ENCODE measurements around the gene TMEM88.

TMEM88 gene

DNA sequence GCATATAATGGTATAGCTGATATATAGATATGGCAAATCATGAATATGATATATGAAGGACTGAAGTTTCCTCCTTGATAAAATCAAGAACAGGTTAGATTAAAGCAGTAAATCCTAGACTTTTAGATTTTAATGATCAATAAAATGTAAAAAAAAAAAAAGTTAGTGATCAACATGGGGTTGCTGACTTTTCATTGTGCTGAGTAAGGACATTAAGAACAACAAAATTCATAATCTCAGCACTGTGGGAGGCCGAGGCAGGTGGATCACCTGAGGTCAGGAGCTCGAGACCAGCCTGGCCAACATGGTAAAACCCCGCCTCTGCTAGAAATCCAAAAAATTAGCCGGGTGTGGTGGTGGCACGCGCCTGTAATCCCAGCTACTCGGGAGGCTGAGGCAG is 23.4 kb downstream of the TMEM88 start:
- no peak for ATAC-seq
- TF ChIP-seq RARB (CRISPR knock-in tag; IDR thresholded peaks at IDR 0.05) (no peak), ZFP3 (CRISPR knock-in tag; IDR thresholded peaks at IDR 0.05) (no peak), ZNF8 (CRISPR knock-in tag; IDR thresholded peaks at IDR 0.05) (no peak), OSR1 (CRISPR knock-in tag; IDR thresholded peaks at IDR 0.05) (no peak), PPARA (CRISPR knock-in tag; IDR thresholded peaks at IDR 0.05; ENCODE audit: borderline replicate concordance) (no peak), ARNTL (CRISPR knock-in tag; IDR thresholded peaks at IDR 0.05; ENCODE audit: borderline replicate concordance, low read depth) (no peak), ZNF70 (CRISPR knock-in tag; IDR thresholded peaks at IDR 0.05) (no peak), ZC3H10 (CRISPR knock-in tag; IDR thresholded peaks at IDR 0.05) (no peak), ZFP30 (CRISPR knock-in tag; IDR thresholded peaks at IDR 0.05) (no peak), TCF4 (CRISPR knock-in tag; IDR thresholded peaks at IDR 0.05; ENCODE audit: borderline replicate concordance) (no peak), GLIS3 (CRISPR knock-in tag; IDR thresholded peaks at IDR 0.05) (no peak), BACH2 (CRISPR knock-in tag; IDR thresholded peaks at IDR 0.05; ENCODE audit: borderline replicate concordance) (no peak), ESRRG (CRISPR knock-in tag; IDR thresholded peaks at IDR 0.05) (no peak), CSDC2 (CRISPR knock-in tag; IDR thresholded peaks at IDR 0.05) (no peak), SNAI2 (CRISPR knock-in tag; IDR thresholded peaks at IDR 0.05) (no peak)
- TF ChIP-seq, protein P1, sequence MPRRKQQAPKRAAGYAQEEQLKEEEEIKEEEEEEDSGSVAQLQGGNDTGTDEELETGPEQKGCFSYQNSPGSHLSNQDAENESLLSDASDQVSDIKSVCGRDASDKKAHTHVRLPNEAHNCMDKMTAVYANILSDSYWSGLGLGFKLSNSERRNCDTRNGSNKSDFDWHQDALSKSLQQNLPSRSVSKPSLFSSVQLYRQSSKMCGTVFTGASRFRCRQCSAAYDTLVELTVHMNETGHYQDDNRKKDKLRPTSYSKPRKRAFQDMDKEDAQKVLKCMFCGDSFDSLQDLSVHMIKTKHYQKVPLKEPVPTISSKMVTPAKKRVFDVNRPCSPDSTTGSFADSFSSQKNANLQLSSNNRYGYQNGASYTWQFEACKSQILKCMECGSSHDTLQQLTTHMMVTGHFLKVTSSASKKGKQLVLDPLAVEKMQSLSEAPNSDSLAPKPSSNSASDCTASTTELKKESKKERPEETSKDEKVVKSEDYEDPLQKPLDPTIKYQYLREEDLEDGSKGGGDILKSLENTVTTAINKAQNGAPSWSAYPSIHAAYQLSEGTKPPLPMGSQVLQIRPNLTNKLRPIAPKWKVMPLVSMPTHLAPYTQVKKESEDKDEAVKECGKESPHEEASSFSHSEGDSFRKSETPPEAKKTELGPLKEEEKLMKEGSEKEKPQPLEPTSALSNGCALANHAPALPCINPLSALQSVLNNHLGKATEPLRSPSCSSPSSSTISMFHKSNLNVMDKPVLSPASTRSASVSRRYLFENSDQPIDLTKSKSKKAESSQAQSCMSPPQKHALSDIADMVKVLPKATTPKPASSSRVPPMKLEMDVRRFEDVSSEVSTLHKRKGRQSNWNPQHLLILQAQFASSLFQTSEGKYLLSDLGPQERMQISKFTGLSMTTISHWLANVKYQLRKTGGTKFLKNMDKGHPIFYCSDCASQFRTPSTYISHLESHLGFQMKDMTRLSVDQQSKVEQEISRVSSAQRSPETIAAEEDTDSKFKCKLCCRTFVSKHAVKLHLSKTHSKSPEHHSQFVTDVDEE (CRISPR knock-in tag; IDR thresholded peaks at IDR 0.05), result no peak
- TF ChIP-seq, protein P2, sequence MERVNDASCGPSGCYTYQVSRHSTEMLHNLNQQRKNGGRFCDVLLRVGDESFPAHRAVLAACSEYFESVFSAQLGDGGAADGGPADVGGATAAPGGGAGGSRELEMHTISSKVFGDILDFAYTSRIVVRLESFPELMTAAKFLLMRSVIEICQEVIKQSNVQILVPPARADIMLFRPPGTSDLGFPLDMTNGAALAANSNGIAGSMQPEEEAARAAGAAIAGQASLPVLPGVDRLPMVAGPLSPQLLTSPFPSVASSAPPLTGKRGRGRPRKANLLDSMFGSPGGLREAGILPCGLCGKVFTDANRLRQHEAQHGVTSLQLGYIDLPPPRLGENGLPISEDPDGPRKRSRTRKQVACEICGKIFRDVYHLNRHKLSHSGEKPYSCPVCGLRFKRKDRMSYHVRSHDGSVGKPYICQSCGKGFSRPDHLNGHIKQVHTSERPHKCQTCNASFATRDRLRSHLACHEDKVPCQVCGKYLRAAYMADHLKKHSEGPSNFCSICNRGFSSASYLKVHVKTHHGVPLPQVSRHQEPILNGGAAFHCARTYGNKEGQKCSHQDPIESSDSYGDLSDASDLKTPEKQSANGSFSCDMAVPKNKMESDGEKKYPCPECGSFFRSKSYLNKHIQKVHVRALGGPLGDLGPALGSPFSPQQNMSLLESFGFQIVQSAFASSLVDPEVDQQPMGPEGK (CRISPR knock-in tag; IDR thresholded peaks at IDR 0.05; ENCODE audit: borderline replicate concordance), result no peak
- TF ChIP-seq, protein P3, sequence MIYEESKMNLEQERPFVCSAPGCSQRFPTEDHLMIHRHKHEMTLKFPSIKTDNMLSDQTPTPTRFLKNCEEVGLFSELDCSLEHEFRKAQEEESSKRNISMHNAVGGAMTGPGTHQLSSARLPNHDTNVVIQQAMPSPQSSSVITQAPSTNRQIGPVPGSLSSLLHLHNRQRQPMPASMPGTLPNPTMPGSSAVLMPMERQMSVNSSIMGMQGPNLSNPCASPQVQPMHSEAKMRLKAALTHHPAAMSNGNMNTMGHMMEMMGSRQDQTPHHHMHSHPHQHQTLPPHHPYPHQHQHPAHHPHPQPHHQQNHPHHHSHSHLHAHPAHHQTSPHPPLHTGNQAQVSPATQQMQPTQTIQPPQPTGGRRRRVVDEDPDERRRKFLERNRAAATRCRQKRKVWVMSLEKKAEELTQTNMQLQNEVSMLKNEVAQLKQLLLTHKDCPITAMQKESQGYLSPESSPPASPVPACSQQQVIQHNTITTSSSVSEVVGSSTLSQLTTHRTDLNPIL (CRISPR knock-in tag; IDR thresholded peaks at IDR 0.05; ENCODE audit: low read depth), result no peak
- TF ChIP-seq, protein P4, sequence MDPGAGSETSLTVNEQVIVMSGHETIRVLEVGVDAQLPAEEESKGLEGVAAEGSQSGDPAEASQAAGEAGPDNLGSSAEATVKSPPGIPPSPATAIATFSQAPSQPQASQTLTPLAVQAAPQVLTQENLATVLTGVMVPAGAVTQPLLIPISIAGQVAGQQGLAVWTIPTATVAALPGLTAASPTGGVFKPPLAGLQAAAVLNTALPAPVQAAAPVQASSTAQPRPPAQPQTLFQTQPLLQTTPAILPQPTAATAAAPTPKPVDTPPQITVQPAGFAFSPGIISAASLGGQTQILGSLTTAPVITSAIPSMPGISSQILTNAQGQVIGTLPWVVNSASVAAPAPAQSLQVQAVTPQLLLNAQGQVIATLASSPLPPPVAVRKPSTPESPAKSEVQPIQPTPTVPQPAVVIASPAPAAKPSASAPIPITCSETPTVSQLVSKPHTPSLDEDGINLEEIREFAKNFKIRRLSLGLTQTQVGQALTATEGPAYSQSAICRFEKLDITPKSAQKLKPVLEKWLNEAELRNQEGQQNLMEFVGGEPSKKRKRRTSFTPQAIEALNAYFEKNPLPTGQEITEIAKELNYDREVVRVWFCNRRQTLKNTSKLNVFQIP (CRISPR knock-in tag; IDR thresholded peaks at IDR 0.05; ENCODE audit: borderline replicate concordance, low read depth), result no peak
- TF ChIP-seq, protein P5, sequence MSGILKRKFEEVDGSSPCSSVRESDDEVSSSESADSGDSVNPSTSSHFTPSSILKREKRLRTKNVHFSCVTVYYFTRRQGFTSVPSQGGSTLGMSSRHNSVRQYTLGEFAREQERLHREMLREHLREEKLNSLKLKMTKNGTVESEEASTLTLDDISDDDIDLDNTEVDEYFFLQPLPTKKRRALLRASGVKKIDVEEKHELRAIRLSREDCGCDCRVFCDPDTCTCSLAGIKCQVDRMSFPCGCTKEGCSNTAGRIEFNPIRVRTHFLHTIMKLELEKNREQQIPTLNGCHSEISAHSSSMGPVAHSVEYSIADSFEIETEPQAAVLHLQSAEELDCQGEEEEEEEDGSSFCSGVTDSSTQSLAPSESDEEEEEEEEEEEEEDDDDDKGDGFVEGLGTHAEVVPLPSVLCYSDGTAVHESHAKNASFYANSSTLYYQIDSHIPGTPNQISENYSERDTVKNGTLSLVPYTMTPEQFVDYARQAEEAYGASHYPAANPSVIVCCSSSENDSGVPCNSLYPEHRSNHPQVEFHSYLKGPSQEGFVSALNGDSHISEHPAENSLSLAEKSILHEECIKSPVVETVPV (CRISPR knock-in tag; IDR thresholded peaks at IDR 0.05), result no peak

DNA sequence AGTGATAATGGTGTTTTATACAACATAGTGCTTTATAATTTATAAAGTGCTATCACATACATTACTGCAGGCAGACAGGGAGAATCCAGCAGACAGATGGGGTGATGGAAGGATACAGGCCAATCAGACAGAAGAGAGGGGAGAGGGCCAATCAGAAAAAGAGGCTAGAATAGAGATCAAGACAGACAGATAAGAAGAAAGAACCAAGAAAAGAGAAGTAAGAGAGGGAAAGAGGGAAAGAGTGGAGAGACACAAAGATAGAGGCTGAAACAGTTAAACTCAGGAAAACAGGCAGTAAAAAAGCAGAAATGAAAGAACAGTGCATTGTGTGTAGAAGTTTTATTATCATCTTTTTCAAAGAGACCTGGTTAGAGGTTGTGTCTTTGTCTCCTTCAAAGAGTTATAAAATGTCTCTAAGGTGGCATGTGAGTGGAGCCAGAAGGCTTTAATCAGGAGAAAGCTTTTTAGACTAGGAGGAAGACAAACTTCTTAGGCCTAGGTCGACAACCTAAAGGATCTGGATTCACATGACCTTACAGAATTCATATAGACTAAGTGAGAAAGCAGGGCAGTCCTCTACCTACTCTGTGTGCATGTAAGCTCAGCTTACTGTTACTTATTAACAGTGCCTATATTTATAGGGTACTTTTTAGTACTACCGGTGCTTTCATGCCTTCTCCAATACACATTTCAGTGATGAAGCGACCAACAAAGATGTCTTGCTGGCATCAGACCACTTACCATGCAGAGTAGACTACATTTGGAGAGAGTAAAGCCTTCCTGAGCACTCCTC is 25.4 kb downstream of the TMEM88 start:
- no peak for ATAC-seq
- no peak for TF ChIP-seq RARB (CRISPR knock-in tag; IDR thresholded peaks at IDR 0.05)
- TF ChIP-seq, protein P5 (CRISPR knock-in tag; IDR thresholded peaks at IDR 0.05), result no peak
- no peak for TF ChIP-seq ZC3H10 (CRISPR knock-in tag; IDR thresholded peaks at IDR 0.05)
- TF ChIP-seq, protein P4 (CRISPR knock-in tag; IDR thresholded peaks at IDR 0.05; ENCODE audit: borderline replicate concordance, low read depth), result no peak
- no peak for TF ChIP-seq TCF4 (CRISPR knock-in tag; IDR thresholded peaks at IDR 0.05; ENCODE audit: borderline replicate concordance)
- TF ChIP-seq, protein P3 (CRISPR knock-in tag; IDR thresholded peaks at IDR 0.05; ENCODE audit: low read depth), result no peak
- no peak for TF ChIP-seq SNAI2 (CRISPR knock-in tag; IDR thresholded peaks at IDR 0.05)
- TF ChIP-seq, protein P2 (CRISPR knock-in tag; IDR thresholded peaks at IDR 0.05; ENCODE audit: borderline replicate concordance), result no peak
- TF ChIP-seq BACH2 (CRISPR knock-in tag; IDR thresholded peaks at IDR 0.05; ENCODE audit: borderline replicate concordance), result no peak
- no peak for TF ChIP-seq ZNF70 (CRISPR knock-in tag; IDR thresholded peaks at IDR 0.05)
- TF ChIP-seq TOX (CRISPR knock-in tag; IDR thresholded peaks at IDR 0.05; ENCODE audit: borderline replicate concordance), result no peak
- TF ChIP-seq ARNTL (CRISPR knock-in tag; IDR thresholded peaks at IDR 0.05; ENCODE audit: borderline replicate concordance, low read depth), result no peak
- TF ChIP-seq ZNF8 (CRISPR knock-in tag; IDR thresholded peaks at IDR 0.05), result no peak
